NK-92 (cell line): ENCODE data around the gene IDH3A.

Experiments
- DNase-seq: peaks from one replicate; lab custom pipeline; 2025; ENCODE audit not compliant: unreplicated experiment; lab: John Stamatoyannopoulos, UW

The IDH3A gene

DNA sequence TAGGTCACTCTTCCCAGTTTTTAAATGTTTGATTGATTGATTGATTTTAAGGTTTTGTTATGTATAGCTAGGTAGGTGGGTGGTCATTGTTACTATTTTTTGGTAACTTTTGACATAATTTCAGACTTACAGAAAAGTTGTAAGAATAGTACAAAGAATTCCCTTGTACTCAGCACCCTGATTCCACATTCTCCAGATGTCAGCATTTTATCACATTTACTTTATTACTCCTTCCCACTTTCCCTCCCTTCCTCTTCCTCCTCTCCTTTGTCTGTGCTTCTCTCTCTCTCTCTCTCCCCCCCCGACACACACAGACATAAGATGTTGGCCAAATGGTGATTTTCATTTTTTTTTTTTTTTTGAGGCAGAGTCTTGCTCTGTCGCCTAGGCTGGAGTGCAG, 14.8 kb downstream of the IDH3A start:
- no peak for DNase-seq

DNA sequence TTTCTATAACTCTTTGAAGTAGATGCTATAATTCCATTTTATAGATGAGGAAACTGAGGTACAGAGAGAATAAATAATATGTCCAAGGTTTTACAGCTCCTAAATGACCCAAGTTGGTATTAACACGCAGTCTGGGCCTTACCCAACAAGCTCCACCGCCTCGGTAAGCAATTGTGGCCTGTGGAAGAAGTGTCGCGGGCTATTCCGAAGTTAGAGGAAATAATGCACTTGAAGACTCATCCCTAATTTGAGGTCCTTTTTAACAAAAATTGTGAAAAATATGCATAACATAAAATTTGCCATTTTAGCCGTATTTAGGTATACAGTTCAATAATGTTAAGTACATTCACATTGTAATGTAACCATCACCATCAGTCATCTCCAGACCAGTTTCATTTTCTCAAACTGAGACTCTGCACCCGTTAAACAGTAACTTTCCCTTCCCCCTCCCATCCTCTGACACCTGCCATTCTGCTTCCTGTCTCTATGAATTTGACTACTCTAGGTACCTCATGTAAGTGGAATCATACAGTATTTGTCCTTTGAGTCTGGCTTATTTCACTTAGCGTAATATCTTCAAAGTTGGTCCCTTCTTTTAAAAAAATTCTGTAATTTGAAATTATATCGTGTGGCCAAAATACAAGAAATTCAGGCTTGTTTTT, 18.2 kb downstream of the IDH3A start:
- DNase-seq = no peak

DNA sequence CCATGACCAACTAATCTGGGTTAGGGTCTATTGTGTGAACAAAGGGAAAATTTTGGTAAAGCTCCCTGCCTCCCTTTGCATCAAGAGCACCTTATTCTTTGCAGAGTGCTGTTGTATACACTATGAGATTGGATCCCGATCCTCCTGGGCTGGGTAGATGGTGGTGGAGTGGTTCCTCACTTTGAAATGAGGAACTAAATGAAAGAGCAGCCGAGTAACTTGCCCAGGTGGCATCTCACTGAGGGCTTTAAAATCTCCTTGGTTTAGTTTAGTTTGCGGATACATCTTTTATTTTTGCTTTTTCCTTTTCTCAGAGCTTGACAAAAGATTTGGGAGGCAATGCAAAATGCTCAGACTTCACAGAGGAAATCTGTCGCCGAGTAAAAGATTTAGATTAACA, 19.4 kb downstream of the IDH3A start:
- no peak for DNase-seq

DNA sequence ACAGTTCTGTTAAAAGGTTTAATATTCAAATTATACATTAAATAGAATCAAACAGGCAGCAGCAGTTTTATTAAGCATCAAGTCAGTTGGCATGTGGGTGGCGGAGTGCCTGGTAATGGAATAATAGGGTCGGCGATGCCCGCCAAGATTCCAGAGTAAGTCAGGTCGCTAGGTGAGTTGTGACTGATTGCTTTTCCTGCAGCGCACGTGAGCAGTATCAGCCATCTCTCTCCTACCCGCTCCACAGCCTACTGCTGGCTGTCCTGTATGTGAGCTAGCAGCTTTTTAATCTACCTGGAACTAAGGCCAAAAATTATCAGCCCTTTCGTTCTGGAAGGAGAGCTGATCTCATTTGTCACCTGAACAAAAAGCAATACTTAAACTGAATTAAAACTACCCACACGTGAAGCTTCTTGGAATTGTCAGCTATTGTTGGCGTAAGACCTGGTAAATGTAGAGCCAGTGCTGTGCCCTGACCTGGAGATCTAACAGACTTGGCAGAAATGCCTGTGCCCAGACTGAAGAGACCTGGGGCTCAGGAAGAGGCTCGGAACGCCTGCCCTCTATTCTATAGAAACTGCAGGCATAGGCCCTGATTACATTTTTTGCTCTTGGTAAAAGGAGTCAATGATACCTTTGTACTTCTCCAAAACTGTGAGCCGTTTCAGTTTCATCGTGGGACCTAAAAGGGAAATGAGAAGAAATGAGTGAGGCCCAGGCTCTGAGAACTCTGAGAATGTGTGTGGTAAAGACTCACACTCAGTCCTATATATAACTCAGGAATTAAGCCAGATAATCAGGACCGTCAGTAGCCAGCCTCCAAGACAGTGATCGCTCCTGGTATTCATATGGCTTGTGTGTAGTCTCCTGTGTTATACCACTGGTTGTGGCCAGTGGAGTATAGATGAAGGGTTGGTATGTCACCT, 21.9 kb downstream of the IDH3A start:
- no peak for DNase-seq

DNA sequence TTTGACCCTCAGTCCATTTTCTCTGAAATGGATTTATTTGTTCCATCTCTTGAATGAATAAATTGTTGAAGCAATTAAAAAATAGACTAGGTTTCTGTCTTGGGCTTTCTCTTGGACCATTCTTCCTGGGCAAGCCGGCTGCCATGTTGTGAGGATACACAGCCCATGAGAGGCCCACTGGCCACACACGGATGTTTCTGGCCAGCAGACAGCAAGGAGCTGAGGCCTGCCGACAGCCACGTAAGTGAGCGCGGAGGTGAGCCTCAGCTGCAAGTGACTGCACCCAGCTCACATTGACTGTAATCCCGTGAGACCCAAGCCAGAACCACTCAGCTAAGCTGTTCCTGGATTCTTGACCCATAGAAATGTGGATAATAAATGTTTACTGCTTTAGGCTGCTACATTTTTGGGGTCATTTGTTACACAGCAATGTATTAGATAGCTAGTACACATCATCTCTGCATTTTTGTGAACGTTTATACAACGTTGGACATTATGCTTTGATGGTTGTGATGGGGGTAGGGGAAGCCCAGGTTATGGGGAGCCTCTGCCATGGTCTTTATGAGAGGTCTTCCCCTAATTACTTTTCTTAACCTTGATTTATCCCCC, 22.8 kb downstream of the IDH3A start:
- DNase-seq = no peak

DNA sequence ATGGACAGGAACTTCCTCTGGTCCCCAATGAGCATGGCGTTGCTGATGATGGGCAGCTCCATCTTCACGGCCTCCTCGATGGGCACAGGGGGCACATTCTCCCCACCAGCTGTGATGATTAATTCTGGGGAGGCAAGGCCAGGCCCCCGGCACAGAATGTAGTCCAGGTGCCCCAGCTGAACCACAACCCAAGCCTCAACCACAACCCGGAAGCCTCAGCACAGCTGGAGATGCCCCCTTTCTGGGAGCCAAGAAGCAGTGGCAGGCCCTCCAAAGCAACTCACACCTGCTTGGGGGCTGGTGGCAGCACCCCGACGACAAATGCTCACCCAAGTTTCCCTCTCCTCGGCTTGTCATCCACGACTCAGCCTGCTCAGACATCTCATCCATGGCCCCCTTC, 25.2 kb downstream of the IDH3A start:
- no peak for DNase-seq

DNA sequence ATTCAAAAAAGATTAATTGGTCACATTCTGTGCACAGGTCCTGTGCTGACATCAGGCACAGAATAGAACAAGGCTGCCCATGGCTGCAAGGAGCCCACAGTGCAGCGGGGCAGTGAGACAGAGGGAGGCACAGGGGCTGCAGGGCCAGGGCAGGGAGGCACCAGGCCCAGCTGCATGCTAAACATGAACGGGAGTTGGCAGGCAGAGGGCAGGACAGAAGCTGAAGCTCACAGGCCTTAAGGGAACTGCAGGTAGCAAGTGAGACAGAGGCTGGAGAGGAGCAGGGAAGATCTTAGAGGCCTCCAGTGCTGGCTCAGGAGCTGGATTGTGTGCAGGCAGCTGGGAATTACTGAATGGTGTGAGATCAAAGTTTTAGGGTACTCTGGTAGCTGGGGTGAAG, 26.2 kb downstream of the IDH3A start:
- DNase-seq = no peak

DNA sequence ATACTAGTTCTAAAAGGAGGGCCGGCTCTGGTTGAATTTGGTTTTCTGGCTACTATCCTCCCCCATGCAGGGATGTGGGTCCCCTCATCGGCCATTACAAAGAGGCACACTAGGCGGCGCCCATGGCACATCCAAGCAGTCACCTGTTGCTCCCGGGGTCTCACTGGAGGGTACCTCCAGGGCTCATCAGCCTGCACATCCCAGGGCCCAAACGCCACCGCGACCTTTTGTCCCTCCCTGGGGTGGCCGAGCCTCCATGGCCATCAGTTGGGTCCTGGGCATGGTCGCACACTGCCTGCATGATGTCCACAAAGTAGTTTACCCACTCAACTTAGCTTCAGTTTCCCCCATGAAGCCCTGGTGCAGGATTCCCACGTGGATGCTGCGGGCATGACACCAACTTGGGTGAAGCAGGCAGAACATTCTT, 28.3 kb downstream of the IDH3A start:
- DNase-seq = no peak

DNA sequence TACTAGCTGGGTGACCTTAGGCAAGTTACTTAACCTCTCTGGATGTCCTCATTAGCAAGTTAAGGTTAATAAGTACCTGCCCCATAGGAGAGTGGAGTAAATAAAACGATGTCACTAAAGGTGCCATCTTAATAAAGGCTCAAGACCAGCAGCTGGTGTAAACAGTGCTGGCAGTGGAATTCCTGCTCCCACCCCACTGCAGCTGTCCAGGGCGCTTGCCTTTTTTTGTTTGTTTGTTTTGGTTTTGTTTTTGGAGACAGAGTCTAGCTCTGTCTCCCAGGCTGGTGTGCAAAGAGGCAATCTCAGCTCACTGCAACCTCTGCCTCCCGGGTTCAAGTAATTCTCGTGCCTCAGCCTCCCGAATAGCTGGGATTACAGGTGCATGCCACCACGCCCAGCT, 28.9 kb downstream of the IDH3A start:
- DNase-seq = no peak

DNA sequence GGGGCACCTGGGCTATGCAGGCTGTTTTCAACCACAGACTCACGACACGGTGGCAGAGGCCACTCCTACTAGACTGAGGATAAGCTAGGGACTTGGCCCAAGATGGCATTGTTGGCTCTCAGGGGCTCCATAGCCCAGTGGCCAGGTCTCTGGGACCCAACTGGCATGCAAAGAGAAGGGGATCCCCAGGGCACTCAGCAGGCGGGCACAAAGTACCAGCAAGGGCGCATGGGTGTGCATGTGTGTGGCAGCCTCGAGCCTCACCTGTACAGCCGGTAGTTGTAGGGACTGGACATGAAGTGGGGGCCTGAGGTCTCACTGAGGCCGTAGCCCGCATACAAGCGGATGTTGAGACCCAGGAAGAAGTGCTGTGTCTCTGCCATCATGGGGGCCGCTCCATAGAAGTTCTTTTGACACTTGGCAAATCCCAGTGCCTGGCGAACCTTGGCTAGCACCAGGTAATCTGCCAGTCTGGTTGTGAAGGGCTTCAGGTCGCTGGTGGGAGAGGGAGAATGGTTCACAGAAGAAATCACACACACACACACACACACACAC, 30.2 kb downstream of the IDH3A start:
- DNase-seq = no peak

DNA sequence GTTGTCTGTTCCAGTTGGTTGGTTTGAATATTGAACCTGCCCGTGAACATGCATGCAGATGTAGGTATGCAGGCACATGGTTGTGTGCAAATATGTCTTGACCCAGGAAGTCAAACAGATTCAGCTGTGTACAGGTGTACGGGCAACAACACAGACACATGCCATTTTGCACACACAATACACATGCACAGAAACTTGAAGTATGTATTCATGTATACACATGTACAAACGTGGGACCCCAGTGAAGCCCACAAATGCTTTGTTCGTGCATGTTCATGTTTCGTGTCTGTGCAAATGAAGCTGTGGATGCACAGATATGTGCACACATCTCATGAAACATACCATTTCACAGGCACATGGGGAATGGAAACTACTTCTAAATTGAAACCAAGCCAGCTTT, 30.7 kb downstream of the IDH3A start:
- DNase-seq = no peak

DNA sequence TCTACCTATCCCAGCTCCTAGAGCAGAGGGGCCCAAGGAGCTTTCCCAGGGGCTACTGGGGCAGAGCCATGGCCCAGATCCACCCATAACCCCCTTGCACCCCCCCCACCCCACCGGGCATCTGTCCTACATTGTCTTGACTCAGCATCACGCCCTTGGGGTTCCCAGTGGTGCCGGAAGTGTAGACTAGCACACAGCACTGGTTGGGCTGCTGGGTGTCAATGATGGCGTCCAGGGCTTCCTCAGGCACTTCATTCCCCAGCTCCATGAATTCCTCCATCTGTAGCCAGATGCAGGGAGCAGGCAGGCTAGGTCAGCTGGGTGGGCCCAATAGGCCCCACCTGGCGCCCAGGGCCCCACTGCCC, 33.2 kb downstream of the IDH3A start:
- DNase-seq = no peak

DNA sequence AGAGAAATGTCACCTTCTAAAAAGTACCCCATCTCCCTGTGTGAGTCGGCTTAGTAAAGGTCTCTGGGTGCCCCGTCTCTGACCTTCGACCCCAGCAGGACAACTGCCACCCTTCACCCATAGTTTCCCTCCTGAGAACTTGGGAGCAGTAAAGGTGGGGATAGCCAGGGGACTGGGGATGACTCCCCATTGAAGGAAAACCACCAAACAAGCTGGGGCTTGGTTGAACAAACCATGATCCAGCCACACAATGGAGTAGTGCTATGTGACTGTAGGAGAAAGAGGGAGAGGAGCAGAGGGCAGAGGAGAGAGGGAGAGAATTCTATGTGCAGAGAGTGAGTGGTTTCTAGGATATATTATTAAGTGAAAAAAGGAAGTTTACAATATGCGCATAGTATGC, 33.7 kb downstream of the IDH3A start:
- DNase-seq = no peak

DNA sequence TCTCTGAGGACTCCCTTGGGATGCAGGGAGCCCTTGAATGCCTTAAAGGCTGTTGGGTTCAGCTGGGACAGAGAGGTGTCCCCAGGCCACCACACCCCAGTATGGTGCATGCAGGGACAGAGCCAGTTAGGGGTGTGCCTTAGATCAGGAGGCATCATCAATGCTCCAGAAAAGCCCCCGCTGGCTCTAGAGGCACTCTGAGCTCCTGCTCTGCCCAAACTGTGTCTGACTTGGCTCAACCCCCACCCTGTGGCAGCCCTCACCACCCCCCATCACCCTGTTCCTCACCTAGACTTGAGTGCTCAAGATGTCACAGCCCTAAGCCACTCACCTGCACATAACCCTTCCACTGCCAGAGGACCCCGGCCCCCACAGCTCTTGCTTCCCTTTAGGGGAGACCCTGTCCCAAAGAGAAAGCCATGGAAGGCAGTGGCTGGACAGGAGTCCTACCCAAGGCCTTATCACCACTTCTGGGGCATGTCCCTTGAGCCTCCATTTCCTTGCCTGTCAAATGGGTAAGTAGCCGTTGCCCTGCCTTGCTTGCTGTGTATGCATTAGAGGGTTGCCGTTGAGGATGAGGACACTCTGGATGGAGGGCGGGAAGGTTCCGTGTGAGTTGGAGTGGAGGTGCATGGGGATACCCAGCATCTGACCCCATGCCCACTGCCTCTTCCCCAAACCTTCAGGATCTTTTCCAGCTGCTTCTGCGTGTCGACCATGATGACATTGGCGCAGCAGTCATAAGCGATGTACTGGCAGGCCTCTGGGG, 43.8 kb downstream of the IDH3A start:
- no peak for DNase-seq

DNA sequence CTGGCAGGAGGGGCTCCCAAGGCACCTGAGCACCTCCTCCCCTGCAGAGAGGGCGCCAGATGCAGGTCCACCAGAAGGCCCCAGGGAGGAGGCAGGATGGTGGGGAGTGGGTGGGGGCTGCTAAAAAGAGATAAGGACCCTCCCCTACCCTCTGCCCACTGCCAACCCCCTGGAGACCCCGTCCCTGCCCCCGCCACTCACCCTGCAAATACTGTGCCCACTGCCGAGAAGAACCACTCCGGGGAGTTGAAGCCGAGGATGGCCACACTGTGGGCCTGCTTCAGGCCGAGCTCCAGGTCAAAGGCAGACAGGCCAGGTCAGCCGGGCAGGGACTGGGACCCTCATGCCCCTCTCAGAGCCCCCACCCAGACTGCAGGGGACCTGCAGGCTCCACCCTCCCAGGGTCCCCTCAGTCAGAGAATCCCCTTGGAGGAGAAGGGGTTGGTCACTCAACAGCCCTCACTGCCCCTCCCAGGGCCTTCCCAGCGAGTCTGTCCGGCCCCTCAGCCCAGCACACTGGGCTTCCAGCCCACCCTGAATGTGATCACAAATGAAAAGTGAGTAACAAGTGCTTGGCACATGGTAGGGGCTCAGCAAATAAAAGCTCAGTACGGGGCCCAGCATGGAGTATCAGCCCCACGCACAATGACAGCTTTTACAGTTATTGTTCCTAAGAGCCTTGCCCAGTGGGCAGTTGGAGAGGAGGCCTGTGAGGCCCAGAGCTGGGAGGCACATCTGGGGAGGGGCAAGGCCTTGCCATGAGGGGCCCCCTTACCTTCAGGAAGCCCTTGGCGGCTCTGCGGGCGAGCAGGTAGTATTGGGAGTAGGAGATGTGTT, 44.8 kb downstream of the IDH3A start:
- no peak for DNase-seq

DNA sequence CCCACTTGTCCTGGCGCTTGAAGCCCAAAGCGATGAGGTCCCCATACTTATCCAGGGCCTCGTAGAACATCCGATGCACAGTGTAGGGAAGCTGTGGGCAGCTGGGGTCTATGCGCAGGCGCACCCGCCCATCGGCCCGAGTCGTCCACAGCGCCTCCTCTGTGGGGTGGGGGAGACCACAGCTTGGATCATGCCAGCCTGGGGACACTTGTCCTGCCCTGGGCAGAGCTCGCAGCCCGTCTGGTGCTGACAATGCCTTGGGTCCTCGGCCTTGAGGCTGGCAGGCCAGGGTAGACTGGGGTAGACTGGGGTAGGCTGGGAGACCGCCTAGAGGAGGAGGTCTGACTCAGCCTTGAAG, 45.4 kb downstream of the IDH3A start:
- no peak for DNase-seq

DNA sequence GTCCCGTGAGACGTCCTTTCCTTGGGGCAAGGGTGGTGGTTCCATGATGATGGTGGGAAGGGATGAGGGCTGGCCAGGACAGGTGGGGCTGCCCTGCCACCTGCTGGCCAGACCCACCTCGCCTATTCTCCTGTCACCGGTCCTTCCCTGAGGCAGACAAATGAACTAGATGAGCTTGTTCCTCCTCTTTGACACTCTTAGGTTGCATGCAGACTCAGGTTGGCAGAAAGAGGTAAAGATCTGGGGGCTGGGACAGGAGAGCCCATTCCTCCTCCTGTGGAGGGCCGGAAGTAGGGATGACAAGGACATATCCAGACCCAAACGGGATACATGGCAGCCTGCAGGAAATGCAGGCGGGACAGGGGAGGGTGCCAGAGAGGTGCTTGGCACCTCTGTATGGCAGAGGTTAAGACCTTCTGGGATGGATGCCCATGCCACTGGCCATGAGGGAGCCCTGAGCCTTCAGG, 46.6 kb downstream of the IDH3A start:
- no peak for DNase-seq

DNA sequence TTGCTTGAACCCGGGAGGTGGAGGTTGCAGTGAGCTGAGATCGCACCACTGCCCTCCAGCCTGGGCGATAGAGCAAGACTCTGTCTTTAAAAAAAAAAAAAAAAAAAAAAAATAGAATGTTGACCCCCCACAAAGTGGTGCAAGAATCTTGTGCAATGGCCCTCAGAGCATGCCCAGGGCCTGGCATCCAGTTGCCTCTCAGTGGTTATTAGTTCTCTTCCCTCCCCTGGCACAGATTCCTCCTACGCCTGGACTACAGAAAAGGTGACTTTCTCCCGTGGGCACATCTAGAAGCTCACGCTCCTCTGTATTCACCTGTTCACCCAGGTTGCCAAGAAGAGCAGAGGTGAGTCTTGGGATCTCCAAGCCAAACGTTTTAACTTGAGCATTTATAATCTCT, 48.5 kb downstream of the IDH3A start:
- no peak for DNase-seq

DNA sequence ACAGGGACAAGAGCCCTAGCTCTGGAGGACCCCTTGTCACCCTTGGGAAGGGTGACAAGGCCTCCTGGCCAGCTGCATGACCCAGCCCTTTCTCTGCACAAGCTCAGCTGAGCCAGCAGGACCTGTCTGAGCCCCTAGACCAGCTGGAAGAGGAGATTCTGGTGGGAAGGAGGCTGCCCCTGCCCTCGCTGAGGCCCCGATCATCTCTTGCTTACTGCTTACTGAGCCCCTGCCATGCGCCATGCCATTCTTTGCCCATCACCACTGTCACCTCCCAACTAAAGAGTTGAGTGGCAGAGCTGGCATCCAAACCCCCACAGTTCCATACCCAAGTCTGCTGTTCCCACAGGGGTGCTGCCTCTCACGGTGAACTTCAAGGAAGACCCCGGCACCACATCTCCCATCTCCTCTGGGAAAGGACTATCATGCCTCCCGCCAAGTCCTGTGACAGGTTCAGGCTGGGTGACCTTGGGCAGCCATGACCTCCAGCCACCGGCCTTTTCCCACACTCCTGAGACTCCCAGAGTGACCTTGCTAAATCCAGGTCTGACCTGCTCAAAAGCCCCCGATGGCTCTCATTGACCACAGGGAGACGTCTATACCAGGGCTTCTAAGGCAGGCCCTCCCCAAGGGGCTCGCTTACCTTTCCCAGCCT, 51.2 kb downstream of the IDH3A start:
- DNase-seq = no peak
